Neural cell (in vitro differentiated cells): ENCODE results near the gene LRRC1. TPM values are rescaled to one million over a fixed set of nuclear protein-coding genes. Genes with fewer than 3 reads are reported as not detected.

Experiments
- H2AFZ ChIP-seq: fragments of 200-600, 300-800 bp; sonication (generic), shearing (Covaris generic); 2 replicates; pipeline ENCODE4 v1.6.0; 2014; ENCODE audit warnings: low read depth, mild to moderate bottlenecking, antibody characterized with exemption, low read length, moderate library complexity
- H3F3A ChIP-seq: fragments of 200-600 bp; shearing (Covaris generic); 2 replicates; pipeline ENCODE4 v1.6.1; 2016; ENCODE audit warnings: mild to moderate bottlenecking, moderate library complexity, mixed read lengths, antibody characterized with exemption, low read length; ENCODE audit not compliant: insufficient read depth, poor library complexity, severe bottlenecking
- H3K27ac ChIP-seq: fragments of 200-600, 300-800 bp; sonication (generic), shearing (Covaris generic); 2 replicates; pipeline ENCODE4 v1.5.1; 2014; ENCODE audit warnings: mild to moderate bottlenecking, low read length, moderate library complexity
- H3K27me3 ChIP-seq: fragments of 300-800, 200-600 bp; sonication (generic), shearing (Covaris generic); 2 replicates; pipeline ENCODE4 v1.6.0; 2014; ENCODE audit warnings: mild to moderate bottlenecking, low read depth, low read length, moderate library complexity; ENCODE audit not compliant: insufficient read depth
- H3K36me3 ChIP-seq: fragments of 300-800, 200-600 bp; sonication (generic), shearing (Covaris generic); 2 replicates; pipeline ENCODE4 v1.5.1; 2014; ENCODE audit warnings: mild to moderate bottlenecking, antibody characterized with exemption, low read length, moderate library complexity; ENCODE audit not compliant: insufficient read depth
- H3K4me2 ChIP-seq: fragments of 300-800, 200-600 bp; sonication (generic), shearing (Covaris generic); 2 replicates; pipeline ENCODE4 v1.6.0; 2014; ENCODE audit warnings: mild to moderate bottlenecking, low read length
- H3K4me3 ChIP-seq: fragments of 300-800, 200-600 bp; sonication (generic), shearing (Covaris generic); 2 replicates; pipeline ENCODE4 v1.5.1; 2014; ENCODE audit warnings: mild to moderate bottlenecking, low read length, moderate library complexity
- H3K79me2 ChIP-seq: fragments of 200-600 bp; shearing (Covaris generic); replicated peaks from 2 replicates; pipeline ENCODE4 v1.6.0; 2014; ENCODE audit warnings: mild to moderate bottlenecking, low read length, moderate library complexity; ENCODE audit not compliant: insufficient read depth
- H3K9ac ChIP-seq: fragments of 300-800, 200-600 bp; sonication (generic), shearing (Covaris generic); 2 replicates; pipeline ENCODE4 v1.6.1; 2016; ENCODE audit warnings: mild to moderate bottlenecking, low read length, mixed read lengths
- H3K9me2 ChIP-seq: fragments of 200-600 bp; shearing (Covaris generic); 2 replicates; pipeline ENCODE4 v1.6.1; 2016; ENCODE audit warnings: mild to moderate bottlenecking, low read length, mixed read lengths; ENCODE audit not compliant: insufficient read depth
- H3K9me3 ChIP-seq: fragments of 200-600, 300-800 bp; sonication (generic), shearing (Covaris generic); 2 replicates; pipeline ENCODE4 v1.6.1; 2016; ENCODE audit warnings: mild to moderate bottlenecking, mixed run types, low read length, moderate library complexity, mixed read lengths
- H4K20me1 ChIP-seq: fragments of 200-600 bp; shearing (Covaris generic); 2 replicates; pipeline ENCODE4 v1.6.1; 2016; ENCODE audit warnings: mild to moderate bottlenecking, mixed run types; ENCODE audit not compliant: insufficient read depth
- CTCF ChIP-seq: fragments of 450-650 bp; IDR thresholded peaks from 2 replicates; pipeline ENCODE4 v1.5.1; 2014; ENCODE audit warnings: antibody characterized with exemption, mild to moderate bottlenecking, moderate library complexity; ENCODE audit not compliant: poor library complexity, severe bottlenecking
- EP300 ChIP-seq: fragments of 450-650 bp; conservative IDR thresholded peaks from 2 replicates; pipeline ENCODE4 v1.6.1; 2014; ENCODE audit warnings: antibody characterized with exemption, mild to moderate bottlenecking, moderate library complexity; ENCODE audit not compliant: poor library complexity, severe bottlenecking
- EZH2 ChIP-seq: fragments of 200-600, 300-800 bp; shearing (Covaris generic), sonication (generic); IDR thresholded peaks from 2 replicates; pipeline ENCODE4 v1.6.1; 2014; ENCODE audit warnings: antibody characterized with exemption, low read length, borderline replicate concordance, mild to moderate bottlenecking; ENCODE audit not compliant: insufficient read depth, poor library complexity, severe bottlenecking
- MXI1 ChIP-seq: fragments of 450-650 bp; conservative IDR thresholded peaks from 2 replicates; pipeline ENCODE4 v1.6.1; 2014; ENCODE audit warnings: antibody characterized with exemption, mild to moderate bottlenecking; ENCODE audit not compliant: poor library complexity, severe bottlenecking
- POLR2AphosphoS5 ChIP-seq: IDR thresholded peaks from 2 replicates; pipeline ENCODE4 v1.6.1; 2012
- RAD21 ChIP-seq: fragments of 450-650 bp; conservative IDR thresholded peaks from 2 replicates; pipeline ENCODE4 v1.6.1; 2014; ENCODE audit warnings: antibody characterized with exemption, mild to moderate bottlenecking, moderate library complexity
- REST ChIP-seq: IDR thresholded peaks from 2 replicates; pipeline ENCODE4 v1.6.1; 2012; ENCODE audit warnings: borderline replicate concordance
- SMC3 ChIP-seq: fragments of 450-650 bp; conservative IDR thresholded peaks from 2 replicates; pipeline ENCODE4 v1.6.1; 2014; ENCODE audit warnings: antibody characterized with exemption, mild to moderate bottlenecking, moderate library complexity; ENCODE audit not compliant: poor library complexity
- TAF1 ChIP-seq: IDR thresholded peaks from 2 replicates; pipeline ENCODE4 v1.6.1; 2012; ENCODE audit warnings: low read depth
- polyA plus RNA-seq: library from polyadenylated mRNA; depleted of rRNA; stranded (reverse); fragments of >200 nt; gene quantifications from 2 replicates; pipeline ENCODE4 v1.2.3, GENCODE V29; 2014

Gene LRRC1
- polyA plus RNA-seq, 1 donor from 2014 or later = 21.2 TPM

- TF ChIP-seq CTCF = no peak
- no peak for TF ChIP-seq TAF1
Measured at GRCh38 chr6:53786832-53787231, 8.0 kb upstream of the LRRC1 start (continued).

GRCh38 chr6:53790886-53791285 lies 3.9 kb upstream of the LRRC1 start:
- H3K4me3 ChIP-seq = no peak overlapping the region
- H4K20me1 ChIP-seq = no peaks in the 10 kb centered on the region
- no peaks in the 10 kb centered on the region for H3K9me3 ChIP-seq
- H3K4me2 ChIP-seq = no peak overlapping the region
- no peaks in the 10 kb centered on the region for H3K27me3 ChIP-seq
- H3K79me2 ChIP-seq = peaks cover 9% of the 10 kb centered on the region
- no peak for TF ChIP-seq SMC3
- TF ChIP-seq TAF1 = no peak
- TF ChIP-seq EP300 = no peak
- TF ChIP-seq MXI1 = no peak
- no peak for TF ChIP-seq RAD21
- TF ChIP-seq EZH2 = no peak
- no peak for TF ChIP-seq POLR2AphosphoS5
- no peak for TF ChIP-seq REST
- no peak for TF ChIP-seq CTCF
- H3K36me3 ChIP-seq = no peaks in the 10 kb centered on the region
- H3F3A ChIP-seq = no peaks in the 10 kb centered on the region
- H3K27ac ChIP-seq = no peak overlapping the region
- H3K9me2 ChIP-seq = no peaks in the 10 kb centered on the region
- no peak overlapping the region for H2AFZ ChIP-seq
- no peak overlapping the region for H3K9ac ChIP-seq

GRCh38 chr6:53792016-53792415 lies 2.8 kb upstream of the LRRC1 start:
- Histone ChIP-seq H3K4me2 (no peak overlapping the region), H3K4me3 (no peak overlapping the region), H3K9me3 (no peaks in the 10 kb centered on the region), H3K9ac (no peak overlapping the region), H3F3A (no peaks in the 10 kb centered on the region), H4K20me1 (no peaks in the 10 kb centered on the region), H3K27ac (no peak overlapping the region), H2AFZ (no peak overlapping the region), H3K36me3 (no peaks in the 10 kb centered on the region), H3K79me2 (peaks cover 20% of the 10 kb centered on the region), H3K9me2 (no peaks in the 10 kb centered on the region), H3K27me3 (no peaks in the 10 kb centered on the region)
- no peak for TF ChIP-seq EP300
- TF ChIP-seq EZH2 = no peak
- no peak for TF ChIP-seq SMC3
- TF ChIP-seq RAD21 = no peak
- no peak for TF ChIP-seq TAF1
- TF ChIP-seq REST = no peak
- TF ChIP-seq MXI1 = no peak
- TF ChIP-seq POLR2AphosphoS5 = no peak
- no peak for TF ChIP-seq CTCF
